ENCODE measurements around the gene TEX36.

TEX36 gene

GRCh38 chr10:125683063-125683462 lies at the start of gene TEX36:
Gene TEX36, minus strand, starts transcription at chr10:125683163. Its CDS starts 174 bp downstream, at chr10:125682989.
- Histone ChIP-seq H3K4me3 (ENCODE audit: low read depth, low read length, poor library complexity, severe bottlenecking) (no peak within 1 kb of the TSS), H3K4me1 (ENCODE audit: insufficient read depth, low read length, severe bottlenecking) (no peaks in the 10 kb centered on the region), H3K4me2 (ENCODE audit: low read length) (no peak within 1 kb of the TSS), H3K27ac (ENCODE audit: low read depth, low read length, poor library complexity, severe bottlenecking) (no peak within 1 kb of the TSS), H2AFZ (ENCODE audit: low read length) (no peak within 1 kb of the TSS), H3K36me3 (ENCODE audit: insufficient read depth, low read length) (no peaks in the 10 kb centered on the region), H3K9me3 (ENCODE audit: low read length) (no peaks in the 10 kb centered on the region), H3K9me2 (ENCODE audit: low read depth, low read length) (no peaks in the 10 kb centered on the region), H3K27me3 (ENCODE audit: insufficient read depth, low read length) (no peaks in the 10 kb centered on the region), H3K79me2 (ENCODE audit: insufficient read depth, low read length) (no peaks in the 10 kb centered on the region), H3K9ac (ENCODE audit: low read length) (no peak within 1 kb of the TSS), H3F3A (ENCODE audit: insufficient read depth, low read length) (no peaks in the 10 kb centered on the region), H4K20me1 (ENCODE audit: insufficient read depth, low read length) (no peaks in the 10 kb centered on the region)
- no peak for TF ChIP-seq EZH2 (IDR thresholded peaks at IDR 0.05; ENCODE audit: borderline replicate concordance, low read length)
- TF ChIP-seq CTCF (IDR thresholded peaks at IDR 0.05; ENCODE audit: low read length), result no peak

GRCh38 chr10:125727436-125727835 lies 44.5 kb upstream of the TEX36 start:
- H3F3A ChIP-seq (ENCODE audit: insufficient read depth, low read length), result no peaks in the 10 kb centered on the region
- peaks cover 98% of the 10 kb centered on the region for H3K36me3 ChIP-seq (ENCODE audit: insufficient read depth, low read length)
- H4K20me1 ChIP-seq (ENCODE audit: insufficient read depth, low read length), result no peaks in the 10 kb centered on the region
- H3K9me2 ChIP-seq (ENCODE audit: low read depth, low read length), result no peaks in the 10 kb centered on the region
- H3K27ac ChIP-seq (ENCODE audit: low read depth, low read length, poor library complexity, severe bottlenecking), result no peak overlapping the region
- H3K4me2 ChIP-seq (ENCODE audit: low read length), result no peak overlapping the region
- H2AFZ ChIP-seq (ENCODE audit: low read length), result no peak overlapping the region
- H3K4me3 ChIP-seq (ENCODE audit: low read depth, low read length, poor library complexity, severe bottlenecking), result no peak overlapping the region
- TF ChIP-seq EZH2 (IDR thresholded peaks at IDR 0.05; ENCODE audit: borderline replicate concordance, low read length) (no peak), CTCF (IDR thresholded peaks at IDR 0.05; ENCODE audit: low read length) (no peak)
- no peak overlapping the region for H3K9ac ChIP-seq (ENCODE audit: low read length)
- no peaks in the 10 kb centered on the region for H3K9me3 ChIP-seq (ENCODE audit: low read length)
- no peaks in the 10 kb centered on the region for H3K4me1 ChIP-seq (ENCODE audit: insufficient read depth, low read length, severe bottlenecking)
- no peaks in the 10 kb centered on the region for H3K27me3 ChIP-seq (ENCODE audit: insufficient read depth, low read length)
- no peaks in the 10 kb centered on the region for H3K79me2 ChIP-seq (ENCODE audit: insufficient read depth, low read length)

GRCh38 chr10:125726914-125727313 lies 44.0 kb upstream of the TEX36 start:
- Histone ChIP-seq H3K79me2 (ENCODE audit: insufficient read depth, low read length) (0 out of 2 replicates have a peak, but pooled peaks cover under 1% of the 10 kb centered on the region), H2AFZ (ENCODE audit: low read length) (no peak overlapping the region), H3K36me3 (ENCODE audit: insufficient read depth, low read length) (peaks cover 98% of the 10 kb centered on the region), H3K4me1 (ENCODE audit: insufficient read depth, low read length, severe bottlenecking) (peaks cover under 1% of the 10 kb centered on the region), H3K9ac (ENCODE audit: low read length) (no peak overlapping the region), H3K4me3 (ENCODE audit: low read depth, low read length, poor library complexity, severe bottlenecking) (no peak overlapping the region), H3K9me2 (ENCODE audit: low read depth, low read length) (no peaks in the 10 kb centered on the region), H3K27me3 (ENCODE audit: insufficient read depth, low read length) (no peaks in the 10 kb centered on the region), H3K27ac (ENCODE audit: low read depth, low read length, poor library complexity, severe bottlenecking) (no peak overlapping the region), H3K4me2 (ENCODE audit: low read length) (no peak overlapping the region), H4K20me1 (ENCODE audit: insufficient read depth, low read length) (no peaks in the 10 kb centered on the region), H3F3A (ENCODE audit: insufficient read depth, low read length) (no peaks in the 10 kb centered on the region), H3K9me3 (ENCODE audit: low read length) (no peaks in the 10 kb centered on the region)
- TF ChIP-seq EZH2 (IDR thresholded peaks at IDR 0.05; ENCODE audit: borderline replicate concordance, low read length), result no peak
- no peak for TF ChIP-seq CTCF (IDR thresholded peaks at IDR 0.05; ENCODE audit: low read length)
